ENCODE data around the gene FASTK. TPM values are rescaled to one million over a fixed set of nuclear protein-coding genes. Genes with fewer than 3 reads are reported as not detected.

FASTK gene
- total and polyA plus RNA-seq, 4 donors = 45.6 to 216 (median 57.5) TPM

- ATAC-seq (ENCODE audit: low FRiP score) (no peak), DNase-seq (no peak)
- H3K36me3 ChIP-seq (ENCODE audit: control insufficient read depth in 1 of 2, insufficient read depth in 2 of 2, low read length in 1 of 2) = no peaks in the 10 kb centered on the region
- H3K27ac ChIP-seq (ENCODE audit: low read depth in 1 of 2, low read length in 2 of 2) = no peak overlapping the region
- no peak overlapping the region for H3K4me3 ChIP-seq (ENCODE audit: low read length in 2 of 2)
- H3K9me3 ChIP-seq (ENCODE audit: control insufficient read depth, low read length) = no peaks in the 10 kb centered on the region
- 87 to 89% methylated on average over 5 of the region's 5 CpGs for WGBS, 2 donors
- H3K4me1 ChIP-seq (ENCODE audit: control insufficient read depth in 1 of 2, insufficient read depth in 2 of 2, low read length in 2 of 2) = no peaks in the 10 kb centered on the region
- no peaks in the 10 kb centered on the region for H3K27me3 ChIP-seq (ENCODE audit: control insufficient read depth in 1 of 2, insufficient read depth in 2 of 2, low read length in 1 of 2)
- intact Hi-C loops (cut with DNase I) = no loop called here
Measured at GRCh38 chr7:151094675-151095074, 14.1 kb upstream of the FASTK start.

- 93 to 97% methylated on average over 6 of the region's 6 CpGs for WGBS, 2 donors
- Histone ChIP-seq H3K27me3 (ENCODE audit: control insufficient read depth in 1 of 2, insufficient read depth in 2 of 2, low read length in 1 of 2) (no peaks in the 10 kb centered on the region), H3K4me1 (ENCODE audit: control insufficient read depth in 1 of 2, insufficient read depth in 2 of 2, low read length in 2 of 2) (no peaks in the 10 kb centered on the region), H3K9me3 (ENCODE audit: control insufficient read depth, low read length) (no peaks in the 10 kb centered on the region), H3K36me3 (ENCODE audit: control insufficient read depth in 1 of 2, insufficient read depth in 2 of 2, low read length in 1 of 2) (no peaks in the 10 kb centered on the region), H3K4me3 (ENCODE audit: low read length in 2 of 2) (no peak overlapping the region), H3K27ac (ENCODE audit: low read depth in 1 of 2, low read length in 2 of 2) (no peak overlapping the region)
- DNase-seq (no peak), ATAC-seq (ENCODE audit: low FRiP score) (no peak)
- intact Hi-C loops (cut with DNase I) = no loop called here
Measured at GRCh38 chr7:151093748-151094147, 13.1 kb upstream of the FASTK start.

- ATAC-seq (ENCODE audit: low FRiP score) (no peak), DNase-seq (no peak)
- H3K9me3 ChIP-seq (ENCODE audit: control insufficient read depth, low read length) = no peaks in the 10 kb centered on the region
- intact Hi-C loops (cut with DNase I) = loop anchor here in 1 of 2 donors (2.0 kb wide), 1 partner anchor 17 kb away; no protein-coding TSS in a partner anchor
- no peaks in the 10 kb centered on the region for H3K4me1 ChIP-seq (ENCODE audit: control insufficient read depth in 1 of 2, insufficient read depth in 2 of 2, low read length in 2 of 2)
- no peaks in the 10 kb centered on the region for H3K27me3 ChIP-seq (ENCODE audit: control insufficient read depth in 1 of 2, insufficient read depth in 2 of 2, low read length in 1 of 2)
- no peak overlapping the region for H3K4me3 ChIP-seq (ENCODE audit: low read length in 2 of 2)
- H3K36me3 ChIP-seq (ENCODE audit: control insufficient read depth in 1 of 2, insufficient read depth in 2 of 2, low read length in 1 of 2) = no peaks in the 10 kb centered on the region
- WGBS, 2 donors = 89 to 90% methylated on average over 14 of the region's 14 CpGs
- no peak overlapping the region for H3K27ac ChIP-seq (ENCODE audit: low read depth in 1 of 2, low read length in 2 of 2)
Measured at GRCh38 chr7:151091988-151092387, 11.4 kb upstream of the FASTK start.

- WGBS, 2 donors = 67 to 69% methylated on average over 6 of the region's 6 CpGs
- Histone ChIP-seq H3K27me3 (ENCODE audit: control insufficient read depth in 1 of 2, insufficient read depth in 2 of 2, low read length in 1 of 2) (no peaks in the 10 kb centered on the region), H3K4me1 (ENCODE audit: control insufficient read depth in 1 of 2, insufficient read depth in 2 of 2, low read length in 2 of 2) (no peaks in the 10 kb centered on the region), H3K9me3 (ENCODE audit: control insufficient read depth, low read length) (no peaks in the 10 kb centered on the region), H3K27ac (ENCODE audit: low read depth in 1 of 2, low read length in 2 of 2) (no peak overlapping the region), H3K4me3 (ENCODE audit: low read length in 2 of 2) (no peak overlapping the region), H3K36me3 (ENCODE audit: control insufficient read depth in 1 of 2, insufficient read depth in 2 of 2, low read length in 1 of 2) (no peaks in the 10 kb centered on the region)
- ATAC-seq (ENCODE audit: low FRiP score) = no peak
- DNase-seq = no peak
- intact Hi-C loops (cut with DNase I) = loop anchor here in 1 of 2 donors (2.0 kb wide), 1 partner anchor 17 kb away; no protein-coding TSS in a partner anchor
Measured at GRCh38 chr7:151091431-151091830, 10.8 kb upstream of the FASTK start.

- DNase-seq = no peak
- H3K4me3 ChIP-seq (ENCODE audit: low read length in 2 of 2) = no peak overlapping the region
- intact Hi-C loops (cut with DNase I) = loop anchor here in 1 of 2 donors (2.0 kb wide), 1 partner anchor 18 kb away; no protein-coding TSS in a partner anchor
- H3K27ac ChIP-seq (ENCODE audit: low read depth in 1 of 2, low read length in 2 of 2) = no peak overlapping the region
- H3K9me3 ChIP-seq (ENCODE audit: control insufficient read depth, low read length) = no peaks in the 10 kb centered on the region
- ATAC-seq (ENCODE audit: low FRiP score) = no peak
- no peaks in the 10 kb centered on the region for H3K36me3 ChIP-seq (ENCODE audit: control insufficient read depth in 1 of 2, insufficient read depth in 2 of 2, low read length in 1 of 2)
- H3K4me1 ChIP-seq (ENCODE audit: control insufficient read depth in 1 of 2, insufficient read depth in 2 of 2, low read length in 2 of 2) = no peaks in the 10 kb centered on the region
- H3K27me3 ChIP-seq (ENCODE audit: control insufficient read depth in 1 of 2, insufficient read depth in 2 of 2, low read length in 1 of 2) = no peaks in the 10 kb centered on the region
- 83 to 89% methylated on average over 7 of the region's 7 CpGs for WGBS, 2 donors
Measured at GRCh38 chr7:151091003-151091402, 10.4 kb upstream of the FASTK start.

GRCh38 chr7:151089893-151090730, 9.5 kb upstream of the FASTK start:
- no peak overlapping the region for H3K27ac ChIP-seq (ENCODE audit: low read depth in 1 of 2, low read length in 2 of 2)
- H3K9me3 ChIP-seq (ENCODE audit: control insufficient read depth, low read length) = no peaks in the 10 kb centered on the region
- DNase-seq (no peak), ATAC-seq (ENCODE audit: low FRiP score) (no peak)
- intact Hi-C loops (cut with DNase I) = loop anchor here in 1 of 2 donors (2.0 kb wide), 1 partner anchor 19 kb away; no protein-coding TSS in a partner anchor
- no peaks in the 10 kb centered on the region for H3K27me3 ChIP-seq (ENCODE audit: control insufficient read depth in 1 of 2, insufficient read depth in 2 of 2, low read length in 1 of 2)
- H3K4me1 ChIP-seq (ENCODE audit: control insufficient read depth in 1 of 2, insufficient read depth in 2 of 2, low read length in 2 of 2) = no peaks in the 10 kb centered on the region
- H3K36me3 ChIP-seq (ENCODE audit: control insufficient read depth in 1 of 2, insufficient read depth in 2 of 2, low read length in 1 of 2) = no peaks in the 10 kb centered on the region
- no peak overlapping the region for H3K4me3 ChIP-seq (ENCODE audit: low read length in 2 of 2)
- 77% methylated on average over 22 of the region's 22 CpGs for WGBS, 2 donors

- intact Hi-C loops (cut with DNase I) = no loop called here
- Histone ChIP-seq H3K4me1 (ENCODE audit: control insufficient read depth in 1 of 2, insufficient read depth in 2 of 2, low read length in 2 of 2) (no peaks in the 10 kb centered on the region), H3K36me3 (ENCODE audit: control insufficient read depth in 1 of 2, insufficient read depth in 2 of 2, low read length in 1 of 2) (no peaks in the 10 kb centered on the region), H3K4me3 (ENCODE audit: low read length in 2 of 2) (no peak overlapping the region), H3K9me3 (ENCODE audit: control insufficient read depth, low read length) (no peaks in the 10 kb centered on the region), H3K27me3 (ENCODE audit: control insufficient read depth in 1 of 2, insufficient read depth in 2 of 2, low read length in 1 of 2) (no peaks in the 10 kb centered on the region), H3K27ac (ENCODE audit: low read depth in 1 of 2, low read length in 2 of 2) (no peak overlapping the region)
- DNase-seq = peak; percentile 86 to 94
- 76 to 80% methylated on average over 29 to 30 of the region's 30 CpGs for WGBS, 2 donors
- peak; percentile 55 for ATAC-seq (ENCODE audit: low FRiP score)
Measured at GRCh38 chr7:151088856-151089699, 8.5 kb upstream of the FASTK start.

- no peak for ATAC-seq (ENCODE audit: low FRiP score)
- H3K4me3 ChIP-seq (ENCODE audit: low read length in 2 of 2) = no peak overlapping the region
- WGBS, 2 donors = 74 to 76% methylated on average over 16 of the region's 16 CpGs
- intact Hi-C loops (cut with DNase I) = no loop called here
- no peak overlapping the region for H3K27ac ChIP-seq (ENCODE audit: low read depth in 1 of 2, low read length in 2 of 2)
- H3K27me3 ChIP-seq (ENCODE audit: control insufficient read depth in 1 of 2, insufficient read depth in 2 of 2, low read length in 1 of 2) = no peaks in the 10 kb centered on the region
- no peak for DNase-seq
- H3K36me3 ChIP-seq (ENCODE audit: control insufficient read depth in 1 of 2, insufficient read depth in 2 of 2, low read length in 1 of 2) = no peaks in the 10 kb centered on the region
- no peaks in the 10 kb centered on the region for H3K9me3 ChIP-seq (ENCODE audit: control insufficient read depth, low read length)
- H3K4me1 ChIP-seq (ENCODE audit: control insufficient read depth in 1 of 2, insufficient read depth in 2 of 2, low read length in 2 of 2) = no peaks in the 10 kb centered on the region
Measured at GRCh38 chr7:151088019-151088855, 7.6 kb upstream of the FASTK start.
